Right lobe of liver (tissue), 4 donors: Measurements from ENCODE around the gene SLC10A7.

Source experiments
- CTCF ChIP-seq, 4 donors: fragments of 200-600 bp in 3 of 4; fragments of 450-650 bp in 1 of 4; IDR thresholded peaks; one replicate each; pipeline versions ENCODE4 v1.5.1 to v1.8.0; 2016 to 2022; ENCODE audit warnings: antibody characterized with exemption in 4 of 4, mild to moderate bottlenecking in 2 of 4
- POLR2A ChIP-seq: fragments of 450-650 bp; IDR thresholded peaks from one replicate; pipeline ENCODE4 v1.6.1; 2017; ENCODE audit warnings: antibody characterized with exemption, mild to moderate bottlenecking
- donor health status: DM: no; HTN: no; CAD: no.
- donor health status: DM: no; HTN: no; CAD: no.
- donor health status: DM: no; HTN: yes; CAD: no.

- no peak for TF ChIP-seq CTCF (IDR thresholded peaks at IDR 0.05)
- no peak for TF ChIP-seq POLR2A
Observed at GRCh38 chr4:146368209-146368608, 153.5 kb downstream of the SLC10A7 start.
